HL-60 (cell line): ENCODE data around the gene PRDM1.

ENCODE experiments used
- DNase-seq, 2 experiments: peaks; one replicate each; pipeline ENCODE4 v3.0.0-alpha.2; 2010 to 2020; ENCODE audit warnings: low read depth in 1 of 2, low spot score in 1 of 2
- H3K27ac ChIP-seq: fragments of 250-450 bp; sonication (Bioruptor Pico); replicated peaks from 2 replicates; pipeline ENCODE4 v1.5.1; 2020; ENCODE audit warnings: mild to moderate bottlenecking, moderate library complexity
- H3K27me3 ChIP-seq: fragments of 250-450 bp; sonication (Bioruptor Pico); 2 replicates; pipeline ENCODE4 v1.5.1; 2021; ENCODE audit warnings: mild to moderate bottlenecking, moderate library complexity; ENCODE audit not compliant: insufficient read depth, poor library complexity, severe bottlenecking
- H3K4me3 ChIP-seq: replicated peaks from 2 replicates; pipeline ENCODE4 v1.5.1; 2011; ENCODE audit warnings: mild to moderate bottlenecking, control low read depth, low read length; ENCODE audit not compliant: insufficient read depth
- CTCF ChIP-seq: IDR thresholded peaks from one replicate; pipeline ENCODE4 v1.5.1; 2011; ENCODE audit warnings: low read length, control low read depth, inconsistent platforms; ENCODE audit not compliant: insufficient read depth
- GABPA ChIP-seq: IDR thresholded peaks from 2 replicates; pipeline ENCODE4 v1.6.1; 2012; ENCODE audit warnings: low read depth
- POLR2AphosphoS5 ChIP-seq: IDR thresholded peaks from 2 replicates; pipeline ENCODE4 v1.6.1; 2012; ENCODE audit warnings: low read depth
- REST ChIP-seq: IDR thresholded peaks from 2 replicates; pipeline ENCODE4 v1.6.1; 2012; ENCODE audit warnings: low read depth; ENCODE audit not compliant: insufficient replicate concordance
- SPI1 ChIP-seq: IDR thresholded peaks from 2 replicates; pipeline ENCODE4 v1.6.1; 2012; ENCODE audit warnings: low read depth, mild to moderate bottlenecking, borderline replicate concordance

PRDM1 gene

GRCh38 chr6:106135911-106136571 lies 49.9 kb downstream of the PRDM1 start:
- no peak for DNase-seq
- Histone ChIP-seq H3K27me3 (no peaks in the 10 kb centered on the region), H3K4me3 (no peak overlapping the region), H3K27ac (no peak overlapping the region)
- TF ChIP-seq CTCF = no peak
- TF ChIP-seq POLR2AphosphoS5 = no peak
- no peak for TF ChIP-seq REST
- no peak for TF ChIP-seq GABPA
- TF ChIP-seq SPI1 = no peak

- TF ChIP-seq SPI1 = no peak
- no peak for TF ChIP-seq REST
- TF ChIP-seq POLR2AphosphoS5 = no peak
- no peak for TF ChIP-seq GABPA
- TF ChIP-seq CTCF = no peak
- DNase-seq = no peak
- Histone ChIP-seq H3K4me3 (no peak overlapping the region), H3K27ac (no peak overlapping the region), H3K27me3 (no peaks in the 10 kb centered on the region)
These were observed 50.7 kb downstream of the PRDM1 start for GRCh38 chr6:106136845-106137244.

- Histone ChIP-seq H3K27ac (no peak overlapping the region), H3K27me3 (no peaks in the 10 kb centered on the region), H3K4me3 (no peak overlapping the region)
- DNase-seq = no peak
- TF ChIP-seq CTCF (no peak), POLR2AphosphoS5 (no peak), SPI1 (no peak), GABPA (no peak), REST (no peak)
These were observed 52.0 kb downstream of the PRDM1 start for GRCh38 chr6:106138151-106138550.
